GM23338 (cell line): ENCODE results near the gene PDE10A. TPM values are rescaled to one million over a fixed set of nuclear protein-coding genes. Genes with fewer than 3 reads are reported as not detected.

Experiments used
- ATAC-seq: fragments of 200-7000 bp; cut with Tn5 transposase; 3 replicates; pipeline ENCODE4 v1.9.1; 2020
- DNase-seq: peaks from one replicate; pipeline ENCODE4 v3.0.0-alpha.2; 2015; ENCODE audit warnings: low spot score
- H2AFZ ChIP-seq: fragments of 200-600 bp; sonication (generic); 2 replicates; pipeline ENCODE4 v1.8.0; 2016; ENCODE audit warnings: antibody characterized with exemption, mild to moderate bottlenecking, moderate library complexity
- H3F3A ChIP-seq: fragments of 200-600 bp; sonication (generic); replicated peaks from 2 replicates; pipeline ENCODE4 v1.8.0; 2017; ENCODE audit warnings: antibody characterized with exemption, mixed run types, low read depth
- H3K27ac ChIP-seq: fragments of 200-600 bp; sonication (generic); 2 replicates; pipeline ENCODE4 v1.6.1; 2016; ENCODE audit warnings: low read depth
- H3K27me3 ChIP-seq: fragments of 200-600 bp; sonication (generic); 2 replicates; pipeline ENCODE4 v1.8.0; 2016; ENCODE audit warnings: mild to moderate bottlenecking, mixed run types, moderate library complexity; ENCODE audit not compliant: insufficient read depth
- H3K36me3 ChIP-seq: fragments of 200-600 bp; sonication (generic); 2 replicates; pipeline ENCODE4 v1.8.0; 2016; ENCODE audit warnings: mild to moderate bottlenecking; ENCODE audit not compliant: insufficient read depth
- H3K4me1 ChIP-seq: fragments of 200-600 bp; sonication (generic); 2 replicates; pipeline ENCODE4 v1.8.0; 2016; ENCODE audit warnings: mild to moderate bottlenecking, moderate library complexity; ENCODE audit not compliant: insufficient read depth
- H3K4me2 ChIP-seq: fragments of 200-600 bp; sonication (generic); 2 replicates; pipeline ENCODE4 v1.7.1; 2017; ENCODE audit warnings: mixed run types
- H3K4me3 ChIP-seq: fragments of 200-600 bp; sonication (generic); 2 replicates; pipeline ENCODE4 v1.6.1; 2016; ENCODE audit warnings: mixed run types
- H3K79me2 ChIP-seq: fragments of 200-600 bp; sonication (generic); replicated peaks from 2 replicates; pipeline ENCODE4 v1.8.0; 2017; ENCODE audit warnings: mild to moderate bottlenecking; ENCODE audit not compliant: insufficient read depth
- H3K9me2 ChIP-seq: fragments of 200-600 bp; sonication (generic); 2 replicates; pipeline ENCODE4 v1.8.0; 2017; ENCODE audit not compliant: insufficient read depth
- H4K20me1 ChIP-seq: fragments of 200-600 bp; sonication (generic); replicated peaks from 2 replicates; pipeline ENCODE4 v1.8.0; 2017; ENCODE audit warnings: mild to moderate bottlenecking; ENCODE audit not compliant: insufficient read depth
- H3K27ac Mint-ChIP-seq: 2 replicates; pipeline ENCODE4 v1.8.0; 2020; ENCODE audit warnings: inconsistent platforms, mild to moderate bottlenecking, moderate library complexity, mixed read lengths
- H3K27me3 Mint-ChIP-seq: 3 replicates; pipeline ENCODE4 v1.8.0; 2022; ENCODE audit warnings: low read depth, mild to moderate bottlenecking, moderate library complexity, mixed read lengths, inconsistent platforms; ENCODE audit not compliant: insufficient read depth, poor library complexity
- H3K36me3 Mint-ChIP-seq: 3 replicates; pipeline ENCODE4 v1.8.0; 2021; ENCODE audit warnings: low read depth, mild to moderate bottlenecking, inconsistent platforms, moderate library complexity, mixed read lengths
- H3K4me1 Mint-ChIP-seq: 3 replicates; pipeline ENCODE4 v1.8.0; 2020; ENCODE audit warnings: mild to moderate bottlenecking, inconsistent platforms, mixed read lengths
- H3K4me3 Mint-ChIP-seq: 3 replicates; pipeline ENCODE4 v1.8.0; 2021; ENCODE audit warnings: moderate library complexity, mild to moderate bottlenecking, inconsistent platforms, mixed read lengths
- H3K9me3 Mint-ChIP-seq: 3 replicates; pipeline ENCODE4 v1.8.0; 2020; ENCODE audit warnings: moderate library complexity, mild to moderate bottlenecking, inconsistent platforms, mixed read lengths
- CREB1 ChIP-seq: fragments of 250-450 bp; sonication (Bioruptor Pico); IDR thresholded peaks from 2 replicates; pipeline ENCODE4 v1.5.0; 2020; ENCODE audit warnings: low read depth, mild to moderate bottlenecking, moderate library complexity
- CTCF ChIP-seq, 2 experiments: fragments of 200-600 bp in 1 of 2; sonication (generic) in 1 of 2; conservative IDR thresholded peaks; 2 replicates each; pipeline versions ENCODE4 v1.5.1 to v1.6.1; 2016 to 2017; ENCODE audit warnings: antibody characterized with exemption in 2 of 2, low read depth in 2 of 2, mild to moderate bottlenecking in 2 of 2, moderate library complexity in 1 of 2
- ETS1 ChIP-seq: IDR thresholded peaks from 2 replicates; pipeline ENCODE4 v1.6.1; 2016; ENCODE audit warnings: antibody characterized with exemption
- EZH2 ChIP-seq: fragments of 200-600 bp; sonication (generic); IDR thresholded peaks from one replicate; pipeline ENCODE4 v1.8.0; 2017; ENCODE audit warnings: antibody characterized with exemption, mild to moderate bottlenecking, low read depth; ENCODE audit not compliant: unreplicated experiment
- EZH2phosphoT487 ChIP-seq: fragments of 200-600 bp; sonication (generic); IDR thresholded peaks from one replicate; pipeline ENCODE4 v1.8.1; 2018; ENCODE audit warnings: antibody characterized with exemption; ENCODE audit not compliant: unreplicated experiment
- JUNB ChIP-seq: IDR thresholded peaks from one replicate; pipeline ENCODE4 v1.6.1; 2016; ENCODE audit warnings: antibody characterized with exemption; ENCODE audit not compliant: unreplicated experiment
- NANOG ChIP-seq: IDR thresholded peaks from 2 replicates; pipeline ENCODE4 v1.6.1; 2016; ENCODE audit warnings: antibody characterized with exemption, borderline replicate concordance
- POLR2AphosphoS5 ChIP-seq: IDR thresholded peaks from 2 replicates; pipeline ENCODE4 v1.6.1; 2016; ENCODE audit warnings: antibody characterized with exemption, low read depth
- REST ChIP-seq: IDR thresholded peaks from one replicate; pipeline ENCODE4 v1.6.1; 2018; ENCODE audit warnings: antibody characterized with exemption; ENCODE audit not compliant: unreplicated experiment
- ZNF114 ChIP-seq: fragments of 250-450 bp; sonication (Bioruptor Pico); IDR thresholded peaks from 2 replicates; pipeline ENCODE4 v1.5.0; 2020; ENCODE audit warnings: mild to moderate bottlenecking, moderate library complexity
- ZNF331 ChIP-seq: fragments of 250-450 bp; sonication (Bioruptor Pico); IDR thresholded peaks from 2 replicates; pipeline ENCODE4 v1.5.0; 2020; ENCODE audit warnings: low read depth, mild to moderate bottlenecking, moderate library complexity
- ZNF462 ChIP-seq: fragments of 250-450 bp; sonication (Bioruptor Pico); IDR thresholded peaks from 2 replicates; pipeline ENCODE4 v1.5.0; 2020; ENCODE audit warnings: mild to moderate bottlenecking, moderate library complexity
- polyA plus RNA-seq: library from polyadenylated mRNA; unstranded; fragments of >200 nt; fragmentation: Nextera tagmentation; extraction: Ambion mirVana; gene quantifications from 2 replicates; pipeline ENCODE4 v1.2.1, GENCODE V29; 2016
- total RNA-seq: library from RNA; depleted of rRNA; stranded (reverse); fragments of >200 nt; shearing (Covaris generic); gene quantifications from 2 replicates; pipeline ENCODE4 v1.2.3, GENCODE V29; 2014

The PDE10A gene
- total and polyA plus RNA-seq, 2 experiments from 2014 or later = 0.50 to 3.9 TPM

- Mint-ChIP-seq H3K4me3 (no peak overlapping the region), H3K4me1 (peaks cover 51% of the 10 kb centered on the region), H3K27ac (peak overlapping the region; percentile 50; the same call in 1 of the 2 replicates), H3K9me3 (no peaks in the 10 kb centered on the region), H3K27me3 (peaks cover 12% of the 10 kb centered on the region), H3K36me3 (no peaks in the 10 kb centered on the region)
- H3K4me1 ChIP-seq = peaks cover 37% of the 10 kb centered on the region
- no peaks in the 10 kb centered on the region; the same call in 1 of the 2 replicates for H3K79me2 ChIP-seq
- H3K27ac ChIP-seq = no peak overlapping the region
- no peak for ATAC-seq
- no peak for TF ChIP-seq ZNF331 (CRISPR knock-in tag)
- TF ChIP-seq EZH2phosphoT487 = no peak
- no peak for TF ChIP-seq REST
- TF ChIP-seq CTCF (conservative IDR thresholded peaks at IDR 0.05; ENCODE audit: low read depth in 2 of 2) = no peak
- TF ChIP-seq ZNF462 (CRISPR knock-in tag) = no peak
- TF ChIP-seq POLR2AphosphoS5 = no peak
- TF ChIP-seq CREB1 (CRISPR knock-in tag) = no peak
- no peak for TF ChIP-seq EZH2
- TF ChIP-seq ZNF114 (CRISPR knock-in tag) = no peak
- no peak for TF ChIP-seq ETS1
- TF ChIP-seq NANOG = no peak
- no peak for TF ChIP-seq JUNB
- no peaks in the 10 kb centered on the region for H4K20me1 ChIP-seq
- H3K9me2 ChIP-seq = no peaks in the 10 kb centered on the region
- H3K27me3 ChIP-seq = no peaks in the 10 kb centered on the region
- H3K4me2 ChIP-seq = no peak overlapping the region
- no peak overlapping the region for H3K4me3 ChIP-seq
- no peak for DNase-seq
- H2AFZ ChIP-seq = no peak overlapping the region
- H3K36me3 ChIP-seq = no peaks in the 10 kb centered on the region
- 0 out of 2 replicates have a peak, but pooled peaks cover 7% of the 10 kb centered on the region for H3F3A ChIP-seq
Measured at GRCh38 chr6:165634101-165634880, 28.8 kb downstream of the PDE10A start.
